GM12878 (cell line): ENCODE measurements around the gene F13A1. TPM values are rescaled to one million over a fixed set of nuclear protein-coding genes. Genes with fewer than 3 reads are reported as not detected.

Source experiments
- ATAC-seq: fragments of 200-7000 bp; cut with Tn5 transposase; 3 replicates; pipeline ENCODE4 v1.9.1; 2020; ENCODE audit warnings: mild to moderate bottlenecking, moderate library complexity
- BruUV-seq: library from RNA; stranded (reverse); fragments of 400-500 nt; replicated peaks from 2 replicates; lab custom pipeline; 2021; lab: Mats Ljungman, UMichigan
- CTCF ChIA-PET: fragments of 300-600 bp; sonication (Branson Sonifier 250); formaldehyde crosslinking; extraction: SDS; loops from one replicate; lab custom pipeline; 2021; ENCODE audit warnings: inconsistent platforms; lab: Yijun Ruan, JAX
- POLR2A ChIA-PET: fragments of 350-600 bp; formaldehyde crosslinking; extraction: SDS; loops from one replicate; lab custom pipeline; 2021; ENCODE audit warnings: inconsistent platforms; lab: Charles Lee
- RAD21 ChIA-PET: fragments of 300-600 bp; sonication (Branson Sonifier 250); formaldehyde crosslinking; loops from one replicate; lab custom pipeline; 2023; ENCODE audit warnings: antibody characterized with exemption; ENCODE audit not compliant: unreplicated experiment; lab: Charles Lee
- SMC1A ChIA-PET: fragments of 300-600 bp; sonication (Branson Sonifier 250); formaldehyde crosslinking; loops from one replicate; lab custom pipeline; 2023; ENCODE audit not compliant: unreplicated experiment, uncharacterized antibody; lab: Charles Lee
- DNase-seq: peaks from one replicate; pipeline ENCODE4 v3.0.0-alpha.2; 2011; ENCODE audit warnings: low read depth, low spot score
- FAIRE-seq: peaks from 3 replicates; lab custom pipeline; 2011; peaks lifted over from hg19 to GRCh38; lab: Jason Lieb, UNC
- H2AFZ ChIP-seq: 2 replicates; pipeline ENCODE4 v1.6.0; 2011; ENCODE audit warnings: low read depth, low read length, control low read depth; ENCODE audit not compliant: control insufficient read depth
- H3K27ac ChIP-seq: 2 replicates; pipeline ENCODE4 v1.5.1; 2011; ENCODE audit warnings: control low read depth; ENCODE audit not compliant: control insufficient read depth, insufficient read depth
- H3K27me3 ChIP-seq, 2 experiments: replicated peaks in 1 of 2; 2 replicates each; pipeline versions ENCODE4 v1.6.0 to v1.6.1; 2011; ENCODE audit warnings: low read length in 1 of 2; ENCODE audit not compliant: control insufficient read depth in 2 of 2, insufficient read depth in 2 of 2
- H3K36me3 ChIP-seq, 2 experiments: 2 replicates each; pipeline ENCODE4 v1.5.1; 2011; ENCODE audit warnings: low read length in 1 of 2; ENCODE audit not compliant: control insufficient read depth in 2 of 2, insufficient read depth in 2 of 2
- H3K4me1 ChIP-seq: 2 replicates; pipeline ENCODE4 v1.6.1; 2011; ENCODE audit warnings: mild to moderate bottlenecking, low read length, moderate library complexity, mixed read lengths; ENCODE audit not compliant: control insufficient read depth, insufficient read depth
- H3K4me2 ChIP-seq: 2 replicates; pipeline ENCODE4 v1.6.0; 2011; ENCODE audit warnings: control low read depth; ENCODE audit not compliant: control insufficient read depth, insufficient read depth
- H3K4me3 ChIP-seq: fragments of 200-600 bp; sonication (generic); 2 replicates; pipeline ENCODE4 v1.5.1; 2016
- H3K79me2 ChIP-seq: 2 replicates; pipeline ENCODE4 v1.6.0; 2011; ENCODE audit warnings: low read length; ENCODE audit not compliant: control insufficient read depth, insufficient read depth
- H3K9ac ChIP-seq: 2 replicates; pipeline ENCODE4 v1.8.0; 2011; ENCODE audit warnings: low read length, control low read depth, mixed read lengths; ENCODE audit not compliant: control insufficient read depth, insufficient read depth
- H3K9me3 ChIP-seq: replicated peaks from 3 replicates; pipeline ENCODE4 v1.5.1; 2011; ENCODE audit warnings: mild to moderate bottlenecking, low read length; ENCODE audit not compliant: control insufficient read depth, insufficient read depth
- H4K20me1 ChIP-seq: 2 replicates; pipeline ENCODE4 v1.6.0; 2011; ENCODE audit not compliant: control insufficient read depth, insufficient read depth
- BHLHE40 ChIP-seq, 2 experiments: fragments of 450-650 bp in 1 of 2; IDR thresholded peaks; 2 replicates each; pipeline ENCODE4 v1.6.1; 2011 to 2017; ENCODE audit warnings: low read depth in 2 of 2, borderline replicate concordance in 1 of 2, improper control_type of control experiment in 1 of 2, low read length in 1 of 2, mild to moderate bottlenecking in 1 of 2
- BMI1 ChIP-seq: fragments of 450-650 bp; IDR thresholded peaks from 2 replicates; pipeline ENCODE4 v1.6.1; 2016; ENCODE audit warnings: mild to moderate bottlenecking, moderate library complexity, borderline replicate concordance
- BRCA1 ChIP-seq: IDR thresholded peaks from 2 replicates; pipeline ENCODE4 v1.6.1; 2011; ENCODE audit warnings: low read depth, low read length, improper control_type of control experiment
- CBX3 ChIP-seq: fragments of 200-600 bp; sonication (generic); IDR thresholded peaks from 2 replicates; pipeline ENCODE4 v1.6.1; 2016; ENCODE audit warnings: low read depth, borderline replicate concordance
- CEBPB ChIP-seq, 2 experiments: fragments of 150-350 bp in 1 of 2; IDR thresholded peaks; 2 replicates each; pipeline ENCODE4 v1.6.1; 2012 to 2014; ENCODE audit warnings: low read depth in 2 of 2, low read length in 2 of 2, borderline replicate concordance in 1 of 2, inconsistent platforms in 1 of 2
- CEBPZ ChIP-seq: fragments of 150-350 bp; IDR thresholded peaks from 2 replicates; pipeline ENCODE4 v1.6.1; 2016; ENCODE audit warnings: low read depth, low read length
- E2F4 ChIP-seq: IDR thresholded peaks from 2 replicates; pipeline ENCODE4 v1.6.1; 2012; ENCODE audit warnings: low read depth, low read length, improper control_type of control experiment
- EED ChIP-seq: sonication (generic); IDR thresholded peaks from 2 replicates; pipeline ENCODE4 v1.6.1; 2016; ENCODE audit warnings: antibody characterized with exemption, low read depth
- EGR1 ChIP-seq, 2 experiments: IDR thresholded peaks; 1 replicate in 1 of 2; 2 replicates in 1 of 2; pipeline ENCODE4 v1.6.1; 2011 to 2012; ENCODE audit warnings: low read depth in 2 of 2, low read length in 2 of 2, borderline replicate concordance in 1 of 2, mild to moderate bottlenecking in 1 of 2, moderate library complexity in 1 of 2
- EZH2 ChIP-seq: IDR thresholded peaks from 2 replicates; pipeline ENCODE4 v1.6.1; 2012; ENCODE audit warnings: low read depth, mild to moderate bottlenecking, control low read depth, inconsistent platforms, low read length, borderline replicate concordance; ENCODE audit not compliant: control insufficient read depth
- FOS ChIP-seq: IDR thresholded peaks from 3 replicates; pipeline ENCODE4 v1.6.1; 2011; ENCODE audit warnings: borderline replicate concordance; ENCODE audit not compliant: insufficient read length; ENCODE audit errors: extremely low read depth
- FOXK2 ChIP-seq: fragments of 450-650 bp; IDR thresholded peaks from 2 replicates; pipeline ENCODE4 v1.6.1; 2017; ENCODE audit warnings: mild to moderate bottlenecking, moderate library complexity
- GABPA ChIP-seq: IDR thresholded peaks from 2 replicates; pipeline ENCODE4 v1.6.1; 2014; ENCODE audit warnings: antibody characterized with exemption, low read depth, mild to moderate bottlenecking, inconsistent platforms
- HSF1 ChIP-seq: fragments of 150-350 bp; IDR thresholded peaks from 2 replicates; pipeline ENCODE4 v1.6.1; 2014; ENCODE audit warnings: mild to moderate bottlenecking, low read depth, low read length
- MEF2A ChIP-seq: IDR thresholded peaks from 2 replicates; pipeline ENCODE4 v1.6.1; 2011; ENCODE audit warnings: low read depth, mild to moderate bottlenecking, low read length, moderate library complexity; ENCODE audit not compliant: insufficient read depth
- RCOR1 ChIP-seq: conservative IDR thresholded peaks from 2 replicates; pipeline ENCODE4 v1.6.1; 2012; ENCODE audit warnings: low read depth, low read length, improper control_type of control experiment
- SIN3A ChIP-seq: IDR thresholded peaks from 2 replicates; pipeline ENCODE4 v1.6.1; 2012; ENCODE audit warnings: low read depth, low read length, improper control_type of control experiment
- TCF3 ChIP-seq: IDR thresholded peaks from 2 replicates; pipeline ENCODE4 v1.6.1; 2012; ENCODE audit warnings: low read depth, mild to moderate bottlenecking, low read length, borderline replicate concordance; ENCODE audit not compliant: insufficient read depth
- WRNIP1 ChIP-seq: IDR thresholded peaks from 2 replicates; pipeline ENCODE4 v1.6.1; 2011; ENCODE audit warnings: low read depth, low read length, improper control_type of control experiment, borderline replicate concordance
- ZNF384 ChIP-seq: IDR thresholded peaks from 2 replicates; pipeline ENCODE4 v1.6.1; 2012; ENCODE audit warnings: low read depth, mild to moderate bottlenecking, low read length, improper control_type of control experiment, borderline replicate concordance
- WGBS: methylation state at CpG from one replicate; pipeline ENCODE4 v1.1.6; 2016; ENCODE audit warnings: low lambda C conversion rate; ENCODE audit not compliant: insufficient replicate concordance, insufficient coverage; ENCODE audit errors: missing lambda C conversion rate; 5-methylcytosine and 5-hydroxymethylcytosine counted together
- in situ Hi-C: fragments of 300-500 bp; cut with MboI; formaldehyde crosslinking; loops from 9 replicates; pipeline ENCODE4 v1.14.3; 2018; ENCODE audit warnings: mixed read lengths
- intact Hi-C: fragments of 100-400 bp; cut with micrococcal nuclease; formaldehyde crosslinking; loops from one replicate; pipeline ENCODE4 v1.14.2; 2022; ENCODE audit not compliant: unreplicated experiment
- polyA plus RNA-seq, 11 experiments: library from polyadenylated mRNA; depleted of rRNA in 4 of 11; unstranded in 6 of 11; stranded (reverse) in 5 of 11; fragments of >200 nt; fragmentation: Nextera tagmentation in 4 of 11; fragmentation: Illumina TruSeq in 1 of 11; extraction: Ambion mirVana in 4 of 11; extraction: Trizol in 1 of 11; gene quantifications; 1 replicate in 1 of 11; 2 replicates in 10 of 11; pipeline versions ENCODE4 v1.2.1 to v1.2.3, GENCODE V29; 2011 to 2016; ENCODE audit warnings: inconsistent platforms in 2 of 11, missing spikeins in 2 of 11, low read depth in 1 of 11
- total RNA-seq, 4 experiments: library from RNA; depleted of rRNA in 3 of 4; stranded (reverse); fragments of >200 nt in 3 of 4; fragmentation: Illumina TruSeq in 1 of 4; extraction: Trizol in 1 of 4; gene quantifications; 2 replicates each; pipeline versions ENCODE4 v1.2.1 to v1.2.3, GENCODE V29; 2013 to 2021

The F13A1 gene
- total and polyA plus RNA-seq, 10 of the 15 experiments (the other 5 are each of a cell fraction or from before 2014, with no cell fraction given) = 0.48 to 1.8 (median 1.0) TPM

GRCh38 chr6:6243846-6244245 is 76.6 kb downstream of the F13A1 start:
- CTCF ChIA-PET = interaction anchor here (0.9 kb wide), 1 partner anchor 23 kb away, joined by 4 read pairs; no protein-coding TSS in a partner anchor
- no peaks in the 10 kb centered on the region for H3K4me1 ChIP-seq

More at GRCh38 chr6:6243846-6244245, 76.6 kb downstream of the F13A1 start:
- H3K27ac ChIP-seq = no peak overlapping the region
- no peaks in the 10 kb centered on the region for H3K9me3 ChIP-seq
- POLR2A ChIA-PET = no interaction called here
- H3K79me2 ChIP-seq = no peaks in the 10 kb centered on the region
- no peak overlapping the region for H2AFZ ChIP-seq
- no peaks in the 10 kb centered on the region for H3K27me3 ChIP-seq
- no peaks in the 10 kb centered on the region for H3K36me3 ChIP-seq
- no peak for ATAC-seq
- SMC1A ChIA-PET = interaction anchor here (1.3 kb wide), 1 partner anchor 89 kb away, joined by 4 read pairs; no protein-coding TSS in a partner anchor
- 48% methylated on average over 7 of the region's 7 CpGs for WGBS
- no peak for FAIRE-seq
- intact Hi-C loops = no loop called here
- in situ Hi-C loops = no loop called here
- no peak overlapping the region for H3K9ac ChIP-seq
- RAD21 ChIA-PET = no interaction called here
- no peaks in the 10 kb centered on the region for H4K20me1 ChIP-seq
- no peak overlapping the region for H3K4me2 ChIP-seq
- DNase-seq = no peak
- H3K4me3 ChIP-seq = no peak overlapping the region
- no TSS peak for BruUV-seq
- TF ChIP-seq BMI1 = no peak
- TF ChIP-seq ZNF384 = no peak
- no peak for TF ChIP-seq FOXK2
- no peak for TF ChIP-seq HSF1
- TF ChIP-seq CEBPB (IDR thresholded peaks at IDR 0.05; ENCODE audit: borderline replicate concordance in 1 of 2, low read depth in 2 of 2, low read length in 2 of 2) = no peak
- TF ChIP-seq SIN3A = no peak
- no peak for TF ChIP-seq FOS
- no peak for TF ChIP-seq GABPA
- no peak for TF ChIP-seq BRCA1
- TF ChIP-seq EZH2 = no peak
- TF ChIP-seq MEF2A = no peak
- TF ChIP-seq WRNIP1 = no peak
- TF ChIP-seq CEBPZ = no peak
- TF ChIP-seq EGR1 (IDR thresholded peaks at IDR 0.05; ENCODE audit: borderline replicate concordance in 1 of 2, low read depth in 2 of 2, low read length in 2 of 2) = no peak
- TF ChIP-seq EED = no peak
- TF ChIP-seq CBX3 = no peak
- TF ChIP-seq TCF3 = no peak
- no peak for TF ChIP-seq E2F4
- TF ChIP-seq BHLHE40 (IDR thresholded peaks at IDR 0.05; ENCODE audit: borderline replicate concordance in 1 of 2, low read depth in 2 of 2, low read length in 1 of 2) = no peak
- TF ChIP-seq RCOR1 = no peak
